LoVo (cell line): ENCODE data around the gene PIP5K1C.
"Not testable (repeated sequence)": the region's sequence is repeated elsewhere in the genome, so short reads cannot be mapped to it uniquely, and the experiment has no call there.

Source experiments
- DNase-seq: peaks from one replicate; pipeline ENCODE4 v3.0.0-alpha.2; 2016; ENCODE audit warnings: low spot score

PIP5K1C gene

GRCh38 chr19:3661284-3662238, 38.7 kb downstream of the PIP5K1C start:
- no peak for DNase-seq

- DNase-seq, result no peak
Measured at GRCh38 chr19:3660493-3661219, 39.6 kb downstream of the PIP5K1C start.

- DNase-seq, result no peak
Measured at GRCh38 chr19:3659746-3660112, 40.5 kb downstream of the PIP5K1C start.

- DNase-seq, result no peak
Measured at GRCh38 chr19:3658870-3659745, 41.2 kb downstream of the PIP5K1C start.

- DNase-seq, result no peak
Measured at GRCh38 chr19:3658004-3658869, 42.0 kb downstream of the PIP5K1C start.

- DNase-seq, result no peak
Measured at GRCh38 chr19:3657395-3657769, 42.9 kb downstream of the PIP5K1C start.

GRCh38 chr19:3656747-3657394, 43.4 kb downstream of the PIP5K1C start:
- no peak for DNase-seq

GRCh38 chr19:3656073-3656746, 44.1 kb downstream of the PIP5K1C start:
- no peak for DNase-seq

GRCh38 chr19:3655402-3656072, 44.7 kb downstream of the PIP5K1C start:
- DNase-seq, result no peak

- DNase-seq, result no peak
Measured at GRCh38 chr19:3653865-3654513, 46.3 kb downstream of the PIP5K1C start.

GRCh38 chr19:3653081-3653795, 47.0 kb downstream of the PIP5K1C start:
- no peak for DNase-seq

GRCh38 chr19:3652422-3652821, 47.8 kb downstream of the PIP5K1C start:
- no peak for DNase-seq

- DNase-seq, result no peak
Measured at GRCh38 chr19:3651684-3652083, 48.6 kb downstream of the PIP5K1C start.

- no peak for DNase-seq
Measured at GRCh38 chr19:3649888-3650287, 50.4 kb downstream of the PIP5K1C start.

GRCh38 chr19:3648037-3648905, 52.0 kb downstream of the PIP5K1C start:
- no peak for DNase-seq

- DNase-seq, result not testable (repeated sequence)
Measured at GRCh38 chr19:3647102-3647501, 53.2 kb downstream of the PIP5K1C start.

- no peak for DNase-seq
Measured at GRCh38 chr19:3646336-3647092, 53.8 kb downstream of the PIP5K1C start.
